K562 (cell line): ENCODE data around the gene CCDC88A. TPM values are rescaled to one million over a fixed set of nuclear protein-coding genes. Genes with fewer than 3 reads are reported as not detected.
"Not testable (repeated sequence)": the region's sequence is repeated elsewhere in the genome, so short reads cannot be mapped to it uniquely, and the experiment has no call there.

Experiments used
- ATAC-seq: fragments of 200-7000 bp; cut with Tn5 transposase; 3 replicates; pipeline ENCODE4 v1.9.1; 2020; ENCODE audit warnings: moderate library complexity
- BruUV-seq: library from RNA; stranded (reverse); fragments of 400-500 nt; replicated peaks from 2 replicates; lab custom pipeline; 2021; lab: Mats Ljungman, UMichigan
- CTCF ChIA-PET: fragments of 300-600 bp; formaldehyde crosslinking; extraction: SDS; loops from one replicate; lab custom pipeline; 2021; ENCODE audit warnings: low intra/inter-chr PET ratio; lab: Yijun Ruan, JAX
- POLR2A ChIA-PET: fragments of 300-600, 350-650 bp; sonication (Branson Sonifier 250); formaldehyde crosslinking; extraction: SDS; loops from one replicate; lab custom pipeline; 2021; ENCODE audit warnings: antibody characterized with exemption, inconsistent platforms; lab: Yijun Ruan, JAX
- DNase-seq, 4 experiments: peaks; one replicate each; pipeline versions ENCODE4 v3.0.0 to v3.0.0-alpha.2; 2011 to 2018; ENCODE audit warnings: low spot score in 3 of 4, mixed read lengths in 3 of 4; ENCODE audit errors: extremely low read depth in 1 of 4
- FAIRE-seq: peaks from 2 replicates; lab custom pipeline; 2011; peaks lifted over from hg19 to GRCh38; lab: Jason Lieb, UNC
- H2AFZ ChIP-seq: 2 replicates; pipeline ENCODE4 v1.6.0; 2011; ENCODE audit warnings: low read depth, low read length, control low read depth, inconsistent platforms
- H3K27ac ChIP-seq: fragments of 200-600 bp; 3 replicates; pipeline ENCODE4 v1.8.0; 2011; ENCODE audit warnings: low read depth, mild to moderate bottlenecking, control low read depth, inconsistent platforms, low read length, moderate library complexity, mixed read lengths; ENCODE audit errors: extremely low read depth
- H3K27me3 ChIP-seq, 2 experiments: fragments of 300-600 bp in 1 of 2; 2 replicates in 1 of 2; 3 replicates in 1 of 2; pipeline versions ENCODE4 v1.6.0 to v1.8.0; 2011; ENCODE audit warnings: inconsistent platforms in 2 of 2, low read length in 2 of 2, mild to moderate bottlenecking in 1 of 2, mixed read lengths in 1 of 2, moderate library complexity in 1 of 2; ENCODE audit not compliant: control insufficient read depth in 2 of 2, insufficient read depth in 2 of 2
- H3K36me3 ChIP-seq: fragments of 300-600 bp; 3 replicates; pipeline ENCODE4 v1.8.0; 2011; ENCODE audit warnings: mild to moderate bottlenecking, low read length, inconsistent platforms; ENCODE audit not compliant: control insufficient read depth, insufficient read depth
- H3K4me1 ChIP-seq, 2 experiments: fragments of 200-600 bp in 1 of 2; replicated peaks in 1 of 2; 2 replicates in 1 of 2; 3 replicates in 1 of 2; pipeline versions ENCODE4 v1.5.1 to v1.8.0; 2011; ENCODE audit warnings: inconsistent platforms in 2 of 2, low read length in 2 of 2, mild to moderate bottlenecking in 1 of 2, mixed read lengths in 1 of 2, moderate library complexity in 1 of 2; ENCODE audit not compliant: control insufficient read depth in 2 of 2, insufficient read depth in 2 of 2
- H3K4me2 ChIP-seq: 2 replicates; pipeline ENCODE4 v1.6.1; 2011; ENCODE audit warnings: low read length, control low read depth, inconsistent platforms, mixed read lengths; ENCODE audit not compliant: insufficient read depth
- H3K4me3 ChIP-seq: fragments of 200-600 bp; sonication (generic), shearing (Covaris generic); 2 replicates; pipeline ENCODE4 v1.5.1; 2016; ENCODE audit warnings: control low read depth, inconsistent platforms
- H3K79me2 ChIP-seq: fragments of 200-600 bp; 3 replicates; pipeline ENCODE4 v1.8.0; 2011; ENCODE audit warnings: low read length, inconsistent platforms; ENCODE audit not compliant: control insufficient read depth, insufficient read depth
- H3K9ac ChIP-seq, 2 experiments: 2 replicates each; pipeline versions ENCODE4 v1.6.0 to v1.6.1; 2011; ENCODE audit warnings: low read depth in 2 of 2, low read length in 2 of 2, control low read depth in 1 of 2, inconsistent platforms in 1 of 2, mild to moderate bottlenecking in 1 of 2, mixed read lengths in 1 of 2; ENCODE audit not compliant: insufficient read depth in 1 of 2
- H3K9me1 ChIP-seq: one replicate; pipeline ENCODE4 v1.6.0; 2011; ENCODE audit warnings: inconsistent platforms, mild to moderate bottlenecking, low read length, moderate library complexity; ENCODE audit not compliant: control insufficient read depth, insufficient read depth
- H3K9me3 ChIP-seq: replicated peaks from 2 replicates; pipeline ENCODE4 v1.5.1; 2011; ENCODE audit warnings: low read depth, low read length, inconsistent platforms; ENCODE audit not compliant: control insufficient read depth, insufficient read depth
- H4K20me1 ChIP-seq: replicated peaks from 2 replicates; pipeline ENCODE4 v1.6.1; 2011; ENCODE audit warnings: low read length, inconsistent platforms, mixed read lengths; ENCODE audit not compliant: control insufficient read depth, insufficient read depth
- MTA1 ChIP-seq: fragments of 450-650 bp; IDR thresholded peaks from 2 replicates; pipeline ENCODE4 v1.6.1; 2017; ENCODE audit warnings: borderline replicate concordance
- ZNF507 ChIP-seq: conservative IDR thresholded peaks from 2 replicates; pipeline ENCODE4 v1.6.1; 2017; ENCODE audit warnings: missing genetic modification characterization, missing compliant biosample characterization
- WGBS: fragments of 100-300 bp; shearing (Covaris generic); methylation state at CpG from one replicate; pipeline ENCODE4 v1.1.6; 2016; ENCODE audit warnings: low coverage, mixed read lengths; ENCODE audit not compliant: insufficient coverage; ENCODE audit errors: missing lambda C conversion rate; 5-methylcytosine and 5-hydroxymethylcytosine counted together
- in situ Hi-C: fragments of 300-500 bp; cut with MboI; formaldehyde crosslinking; loops from 4 replicates; pipeline ENCODE4 v1.15.0; 2018; ENCODE audit warnings: inconsistent platforms, mixed read lengths
- intact Hi-C: fragments of 100-400 bp; cut with micrococcal nuclease; formaldehyde crosslinking; loops from 2 replicates; pipeline ENCODE4 v1.14.2; 2022
- polyA plus RNA-seq, 8 experiments: library from polyadenylated mRNA; depleted of rRNA in 4 of 8; stranded (reverse) in 5 of 8; unstranded in 3 of 8; fragments of >200 nt; fragmentation: Nextera tagmentation in 2 of 8; fragmentation: Illumina TruSeq in 1 of 8; extraction: Ambion mirVana in 2 of 8; extraction: Trizol in 1 of 8; gene quantifications; 2 replicates each; pipeline versions ENCODE4 v1.2.1 to v1.2.3, GENCODE V29; 2011 to 2014; ENCODE audit warnings: inconsistent platforms in 1 of 8, missing spikeins in 1 of 8
- total RNA-seq, 7 experiments: library from RNA; depleted of rRNA in 6 of 7; stranded (reverse); fragments of >200 nt in 6 of 7; fragmentation: Illumina TruSeq in 2 of 7; extraction: Trizol in 2 of 7; gene quantifications; 2 replicates each; pipeline versions ENCODE4 v1.2.1 to v1.2.3, GENCODE V29; 2011 to 2021; ENCODE audit warnings: low replicate concordance in 1 of 7

CCDC88A gene
- total and polyA plus RNA-seq, 9 of the 15 experiments (the other 6 are each of a cell fraction or from before 2014, with no cell fraction given), result 29.3 to 102 (median 55.6) TPM

GRCh38 chr2:55259586-55259985 is 160.1 kb downstream of the CCDC88A start:
- H3K4me2 ChIP-seq, H3K4me1 ChIP-seq, H3K9me1 ChIP-seq, FAIRE-seq, BruUV-seq, H3K79me2 ChIP-seq, H4K20me1 ChIP-seq, in situ Hi-C loops, ATAC-seq, H3K9ac ChIP-seq, H3K9me3 ChIP-seq, DNase-seq, CTCF ChIA-PET, H3K27ac ChIP-seq, intact Hi-C loops, H3K27me3 ChIP-seq, POLR2A ChIA-PET, H2AFZ ChIP-seq, H3K4me3 ChIP-seq: not testable (repeated sequence)
- WGBS, result 90% methylated on average over 3 of the region's 3 CpGs
- H3K36me3 ChIP-seq, result peaks cover 79% of the 10 kb centered on the region

- Histone ChIP-seq H3K4me3 (no peak overlapping the region), H4K20me1 (no peaks in the 10 kb centered on the region)
- POLR2A ChIA-PET, result interaction anchor here (0.6 kb wide), 1 partner anchor 36 kb away, joined by 3 read pairs; no protein-coding TSS in a partner anchor
Measured at GRCh38 chr2:55252832-55253231, 166.8 kb downstream of the CCDC88A start.

More at GRCh38 chr2:55252832-55253231, 166.8 kb downstream of the CCDC88A start:
- Histone ChIP-seq H3K27me3 (no peaks in the 10 kb centered on the region), H3K79me2 (no peaks in the 10 kb centered on the region), H3K27ac (no peak overlapping the region), H2AFZ (no peak overlapping the region), H3K4me1 (no peaks in the 10 kb centered on the region), H3K9ac (no peak overlapping the region), H3K9me3 (no peaks in the 10 kb centered on the region), H3K36me3 (peaks cover 85% of the 10 kb centered on the region), H3K9me1 (no peaks in the 10 kb centered on the region), H3K4me2 (no peak overlapping the region)
- ATAC-seq (no peak), FAIRE-seq (no peak), DNase-seq (no peak)
- intact Hi-C loops (no loop called here), in situ Hi-C loops (no loop called here)
- WGBS, result 82% methylated on average over 3 of the region's 3 CpGs
- CTCF ChIA-PET, result no interaction called here
- no peak for TF ChIP-seq ZNF507 (tag)
- TF ChIP-seq MTA1, result no peak
- BruUV-seq, result no TSS peak
